Cardiac muscle cell (in vitro differentiated cells and primary cell): ENCODE data around the gene OTX2. TPM values are rescaled to one million over a fixed set of nuclear protein-coding genes. Genes with fewer than 3 reads are reported as not detected.

Source experiments
- DNase-seq, 2 donors: peaks; one replicate each; pipeline versions ENCODE4 v3.0.0 to v3.0.0-alpha.2; 2010 to 2017; ENCODE audit warnings: low read depth in 1 of 2, low spot score in 1 of 2
- H3K27ac ChIP-seq: fragments of 200-600 bp; sonication (generic); 2 replicates; pipeline ENCODE4 v1.5.1; 2016
- H3K27me3 ChIP-seq: fragments of 200-600 bp; sonication (generic); 2 replicates; pipeline ENCODE4 v1.6.0; 2016; ENCODE audit warnings: control low read depth
- H3K36me3 ChIP-seq: fragments of 200-600 bp; sonication (generic); 2 replicates; pipeline ENCODE4 v1.5.1; 2016; ENCODE audit warnings: control low read depth
- H3K4me1 ChIP-seq: fragments of 200-600 bp; sonication (generic); 2 replicates; pipeline ENCODE4 v1.8.1; 2017; ENCODE audit warnings: low read depth, mild to moderate bottlenecking, mixed run types
- H3K4me3 ChIP-seq: fragments of 200-600 bp; sonication (generic); 2 replicates; pipeline ENCODE4 v1.5.1; 2016; ENCODE audit warnings: mild to moderate bottlenecking
- H3K9me3 ChIP-seq: fragments of 200-600 bp; sonication (generic); 2 replicates; pipeline ENCODE4 v1.5.1; 2017; ENCODE audit warnings: low read depth, mild to moderate bottlenecking, control low read depth
- CTCF ChIP-seq: IDR thresholded peaks from 2 replicates; pipeline ENCODE4 v1.5.1; 2012; ENCODE audit warnings: low read depth, mild to moderate bottlenecking, low read length
- polyA plus RNA-seq: library from polyadenylated mRNA; unstranded; fragments of >200 nt; fragmentation: Nextera tagmentation; extraction: Ambion mirVana; gene quantifications from 2 replicates; pipeline ENCODE4 v1.2.1, GENCODE V29; 2016
- total RNA-seq: library from RNA; depleted of rRNA; stranded (reverse); fragments of >200 nt; gene quantifications from 2 replicates; pipeline ENCODE4 v1.2.3, GENCODE V29; 2016

The OTX2 gene
- total and polyA plus RNA-seq, 2 experiments from 2014 or later, result 0.64 to 7.1 TPM

GRCh38 chr14:56801920-56802319 is 8.4 kb downstream of the OTX2 start:
- TF ChIP-seq CTCF, result no peak
- Histone ChIP-seq H3K4me3 (no peak overlapping the region), H3K27ac (no peak overlapping the region), H3K4me1 (peaks cover 11% of the 10 kb centered on the region), H3K9me3 (no peaks in the 10 kb centered on the region), H3K27me3 (peaks cover 100% of the 10 kb centered on the region), H3K36me3 (no peaks in the 10 kb centered on the region)
- no peak for DNase-seq

GRCh38 chr14:56799343-56799645 is 11.0 kb downstream of the OTX2 start:
- DNase-seq, result no peak
- Histone ChIP-seq H3K9me3 (no peaks in the 10 kb centered on the region), H3K27ac (no peak overlapping the region), H3K4me3 (no peak overlapping the region), H3K36me3 (no peaks in the 10 kb centered on the region), H3K27me3 (peaks cover 100% of the 10 kb centered on the region), H3K4me1 (no peaks in the 10 kb centered on the region)
- TF ChIP-seq CTCF, result no peak

- H3K27me3 ChIP-seq, result peaks cover 100% of the 10 kb centered on the region
- no peaks in the 10 kb centered on the region for H3K9me3 ChIP-seq
- no peak for TF ChIP-seq CTCF
- no peaks in the 10 kb centered on the region for H3K36me3 ChIP-seq
- DNase-seq, result no peak
- no peak overlapping the region for H3K4me3 ChIP-seq
- no peak overlapping the region for H3K27ac ChIP-seq
- no peaks in the 10 kb centered on the region for H3K4me1 ChIP-seq
Observed at GRCh38 chr14:56798447-56799342, 11.6 kb downstream of the OTX2 start.

GRCh38 chr14:56797569-56798446 is 12.5 kb downstream of the OTX2 start:
- no peak for DNase-seq
- Histone ChIP-seq H3K36me3 (no peaks in the 10 kb centered on the region), H3K4me1 (no peaks in the 10 kb centered on the region), H3K4me3 (no peak overlapping the region), H3K9me3 (no peaks in the 10 kb centered on the region), H3K27me3 (peaks cover 100% of the 10 kb centered on the region), H3K27ac (no peak overlapping the region)
- TF ChIP-seq CTCF, result no peak

- DNase-seq, result no peak
- H3K4me3 ChIP-seq, result no peak overlapping the region
Observed at GRCh38 chr14:56797003-56797568, 13.2 kb downstream of the OTX2 start.

More at GRCh38 chr14:56797003-56797568, 13.2 kb downstream of the OTX2 start:
- Histone ChIP-seq H3K27ac (no peak overlapping the region), H3K4me1 (no peaks in the 10 kb centered on the region), H3K27me3 (peaks cover 94% of the 10 kb centered on the region), H3K36me3 (no peaks in the 10 kb centered on the region), H3K9me3 (no peaks in the 10 kb centered on the region)
- TF ChIP-seq CTCF, result no peak
